NCI-H526 treated with DMSO at 0.1 percent for 48 hours (cell line): ENCODE data around the gene CD1B.
"Not testable (repeated sequence)": the region's sequence is repeated elsewhere in the genome, so short reads cannot be mapped to it uniquely, and the experiment has no call there.

Experiments used
- DNase-seq: peaks from one replicate; lab custom pipeline; 2025; lab: John Stamatoyannopoulos, UW

The CD1B gene

GRCh38 chr1:158331481-158332150 is at the start of gene CD1B:
TSS of gene CD1B (minus strand) at chr1:158331531. CDS start at chr1:158331423, 108 bp downstream.
- DNase-seq: no peak

- no peak for DNase-seq
Observed at GRCh38 chr1:158374860-158375259, 43.5 kb upstream of the CD1B start.

GRCh38 chr1:158374101-158374500 is 42.8 kb upstream of the CD1B start:
- DNase-seq: not testable (repeated sequence)

GRCh38 chr1:158371188-158371953 is 40.0 kb upstream of the CD1B start:
- no peak for DNase-seq

GRCh38 chr1:158366783-158367182 is 35.5 kb upstream of the CD1B start:
- no peak for DNase-seq

- no peak for DNase-seq
Observed at GRCh38 chr1:158362941-158363340, 31.6 kb upstream of the CD1B start.

GRCh38 chr1:158362482-158362881 is 31.2 kb upstream of the CD1B start:
- DNase-seq: no peak

GRCh38 chr1:158357441-158357840 is 26.1 kb upstream of the CD1B start:
- no peak for DNase-seq

GRCh38 chr1:158356616-158357015 is 25.3 kb upstream of the CD1B start:
- DNase-seq: no peak

- DNase-seq: no peak
Observed at GRCh38 chr1:158355773-158356285, 24.5 kb upstream of the CD1B start.

GRCh38 chr1:158354255-158354654 is 22.9 kb upstream of the CD1B start:
- DNase-seq: no peak

- no peak for DNase-seq
Observed at GRCh38 chr1:158353303-158354075, 22.2 kb upstream of the CD1B start, which contains the start of gene CD1E. TSS of gene CD1E (plus strand) at chr1:158353894. CDS start at chr1:158353989, 95 bp downstream.

- not testable (repeated sequence) for DNase-seq
Observed at GRCh38 chr1:158348946-158349345, 17.6 kb upstream of the CD1B start.

- not testable (repeated sequence) for DNase-seq
Observed at GRCh38 chr1:158336413-158336812, 5.1 kb upstream of the CD1B start.

GRCh38 chr1:158335213-158335532 is 3.8 kb upstream of the CD1B start:
- no peak for DNase-seq

GRCh38 chr1:158334526-158335212 is 3.3 kb upstream of the CD1B start:
- no peak for DNase-seq

GRCh38 chr1:158333405-158334155 is 2.2 kb upstream of the CD1B start:
- no peak for DNase-seq

- no peak for DNase-seq
Observed at GRCh38 chr1:158331106-158331425, 265 bp downstream of the CD1B start.

- DNase-seq: no peak
Observed at GRCh38 chr1:158330391-158331105, 783 bp downstream of the CD1B start.

GRCh38 chr1:158329733-158330132 is 1.6 kb downstream of the CD1B start:
- DNase-seq: no peak

GRCh38 chr1:158329300-158329699 is 2.0 kb downstream of the CD1B start:
- DNase-seq: no peak
